CD4-positive, alpha-beta T cell (primary cell): ENCODE results near the gene FCN1. TPM values are rescaled to one million over a fixed set of nuclear protein-coding genes. Genes with fewer than 3 reads are reported as not detected.

Experiments
- ATAC-seq: fragments of 200-7000 bp; cut with Tn5 transposase; one replicate; pipeline ENCODE4 v1.10.0; 2022; ENCODE audit warnings: mild to moderate bottlenecking; ENCODE audit not compliant: poor library complexity
- CTCF ChIA-PET: fragments of 350-600 bp; sonication (Branson Sonifier 250); formaldehyde crosslinking; loops from one replicate; lab custom pipeline; 2021; ENCODE audit warnings: antibody characterized with exemption, inconsistent platforms; lab: Charles Lee
- POLR2A ChIA-PET: fragments of 350-600 bp; sonication (Branson Sonifier 250); formaldehyde crosslinking; loops from one replicate; lab custom pipeline; 2021; ENCODE audit warnings: antibody characterized with exemption, inconsistent platforms; lab: Charles Lee
- DNase-seq, 14 experiments: peaks; one replicate each; pipeline ENCODE4 v3.0.0-alpha.2; 2013 to 2020; ENCODE audit warnings: mixed read lengths in 2 of 14
- H3K27ac ChIP-seq, 2 donors: one replicate each; pipeline versions ENCODE4 v1.5.1 to v1.7.0; 2013; ENCODE audit warnings: low read length in 2 of 2, low read depth in 1 of 2, mild to moderate bottlenecking in 1 of 2
- H3K27me3 ChIP-seq, 2 experiments: 1 replicate in 1 of 2; 2 replicates in 1 of 2; pipeline versions ENCODE4 v1.6.1 to v1.7.0; 2013; ENCODE audit warnings: low read length in 2 of 2, control low read depth in 1 of 2, mild to moderate bottlenecking in 1 of 2, moderate library complexity in 1 of 2; ENCODE audit not compliant: insufficient read depth in 2 of 2, control insufficient read depth in 1 of 2
- H3K36me3 ChIP-seq: one replicate; pipeline ENCODE4 v1.6.1; 2013; ENCODE audit warnings: low read length, control low read depth; ENCODE audit not compliant: insufficient read depth
- H3K4me1 ChIP-seq: one replicate; pipeline ENCODE4 v1.6.1; 2013; ENCODE audit warnings: low read length, control low read depth; ENCODE audit not compliant: insufficient read depth
- H3K4me3 ChIP-seq: one replicate; pipeline ENCODE4 v1.5.1; 2013; ENCODE audit warnings: mild to moderate bottlenecking, low read length, moderate library complexity
- H3K9me3 ChIP-seq, 2 experiments: 1 replicate in 1 of 2; 2 replicates in 1 of 2; pipeline versions ENCODE4 v1.6.1 to v1.7.0; 2013; ENCODE audit warnings: low read length in 2 of 2, mild to moderate bottlenecking in 2 of 2, control low read depth in 1 of 2, moderate library complexity in 1 of 2; ENCODE audit not compliant: control insufficient read depth in 1 of 2, insufficient read depth in 1 of 2
- H3K27ac Mint-ChIP-seq: one replicate; pipeline ENCODE4 v1.8.0; 2020; ENCODE audit warnings: mixed read lengths
- H3K27me3 Mint-ChIP-seq: one replicate; pipeline ENCODE4 v1.8.0; 2021; ENCODE audit warnings: mixed read lengths
- H3K36me3 Mint-ChIP-seq: one replicate; pipeline ENCODE4 v1.8.0; 2021; ENCODE audit warnings: low read depth, mixed read lengths
- H3K4me1 Mint-ChIP-seq: one replicate; pipeline ENCODE4 v1.8.0; 2021; ENCODE audit warnings: low read depth, mixed read lengths
- H3K4me3 Mint-ChIP-seq: one replicate; pipeline ENCODE4 v1.8.0; 2020; ENCODE audit warnings: mild to moderate bottlenecking, mixed read lengths
- H3K9me3 Mint-ChIP-seq: one replicate; pipeline ENCODE4 v1.8.0; 2020; ENCODE audit warnings: mixed read lengths
- CTCF ChIP-seq: fragments of 200-600 bp; IDR thresholded peaks from one replicate; pipeline ENCODE4 v1.8.0; 2022; ENCODE audit warnings: antibody characterized with exemption, mild to moderate bottlenecking
- intact Hi-C, 2 experiments: fragments of 100-400 bp; cut with DNase I in 1 of 2; cut with micrococcal nuclease in 1 of 2; formaldehyde crosslinking; loops; one replicate each; pipeline versions ENCODE4 v1.15.1 to v1.9.0; 2023 to 2025; cut with DNase I, micrococcal nuclease
- total RNA-seq, 174 experiments: library from RNA in 2 of 174; stranded (reverse) in 2 of 174; gene quantifications; one replicate each; pipeline ENCODE4 v1.2.3 and lab custom pipeline; 2021 to 2026

The FCN1 gene
- total RNA-seq, 2 experiments from 2014 or later, result 9.9 to 10.5 TPM

DNA sequence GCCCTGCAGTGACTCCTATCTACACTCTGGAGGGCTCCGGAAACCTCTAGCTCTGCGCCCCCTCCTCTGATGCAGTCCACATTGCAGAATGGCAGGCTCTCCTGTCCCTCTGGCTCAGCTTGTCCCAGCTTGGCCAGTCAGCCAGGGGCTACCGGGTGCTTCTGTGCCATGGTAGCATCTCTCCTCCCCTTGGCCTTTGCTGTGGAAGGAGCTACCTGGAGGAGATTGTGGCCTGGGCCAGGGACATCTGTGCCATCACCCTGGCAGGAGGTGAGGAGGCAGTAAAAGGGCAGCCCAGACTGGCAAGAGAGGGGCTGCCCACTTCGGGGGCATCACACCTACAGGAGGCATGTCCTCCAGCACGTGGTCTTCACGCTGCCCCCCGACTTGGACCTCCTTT lies 38.1 kb upstream of the FCN1 start:
- Mint-ChIP-seq H3K27ac (no peak overlapping the region), H3K36me3 (no peaks in the 10 kb centered on the region), H3K27me3 (peaks cover 4% of the 10 kb centered on the region), H3K4me1 (no peaks in the 10 kb centered on the region), H3K9me3 (no peaks in the 10 kb centered on the region), H3K4me3 (no peak overlapping the region)
- Histone ChIP-seq H3K27ac (no peak overlapping the region), H3K27me3 (peaks cover 0 to 3% of the 10 kb centered on the region in 2 experiments), H3K36me3 (no peaks in the 10 kb centered on the region), H3K4me1 (no peaks in the 10 kb centered on the region), H3K9me3 (peaks cover 0 to 11% of the 10 kb centered on the region in 2 experiments), H3K4me3 (no peak overlapping the region)
- intact Hi-C loops, result no loop called here
- DNase-seq (peak in 1 of 14 experiments; percentile 8), ATAC-seq (no peak)
- TF ChIP-seq CTCF, result no peak
- ChIA-PET CTCF (no interaction called here), POLR2A (no interaction called here)

DNA sequence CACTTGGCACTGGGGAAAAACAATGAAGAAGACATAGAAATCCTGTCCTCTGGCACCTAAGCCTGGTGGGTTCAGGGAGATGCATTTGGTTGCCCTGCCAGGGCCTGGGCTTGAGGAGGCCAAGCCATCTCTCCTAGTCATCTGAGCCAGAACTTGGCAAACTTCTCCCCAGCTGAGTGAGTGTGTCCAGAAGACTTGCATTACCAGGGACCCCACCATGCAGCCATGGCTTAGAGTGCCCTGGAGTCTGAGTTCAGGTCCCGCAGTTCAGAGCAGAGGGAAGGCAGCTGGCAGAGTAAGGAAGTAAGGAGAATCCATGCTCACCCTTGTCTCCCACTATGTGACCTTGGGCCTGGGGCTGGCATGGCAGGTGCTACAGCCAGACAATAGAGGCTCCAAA lies 37.4 kb upstream of the FCN1 start:
- no peaks in the 10 kb centered on the region for H3K9me3 Mint-ChIP-seq
- intact Hi-C loops, result no loop called here
- peaks cover 4% of the 10 kb centered on the region for H3K27me3 Mint-ChIP-seq
- no peak for TF ChIP-seq CTCF
- no peak overlapping the region for H3K4me3 ChIP-seq
- ChIA-PET CTCF (no interaction called here), POLR2A (no interaction called here)
- no peak for ATAC-seq
- peaks cover 0 to 3% of the 10 kb centered on the region in 2 experiments for H3K27me3 ChIP-seq
- no peaks in the 10 kb centered on the region for H3K4me1 ChIP-seq
- H3K4me3 Mint-ChIP-seq, result no peak overlapping the region
- no peak overlapping the region for H3K27ac ChIP-seq
- H3K36me3 ChIP-seq, result no peaks in the 10 kb centered on the region
- no peak overlapping the region for H3K27ac Mint-ChIP-seq
- no peaks in the 10 kb centered on the region for H3K4me1 Mint-ChIP-seq
- peaks cover 0 to 15% of the 10 kb centered on the region in 2 experiments for H3K9me3 ChIP-seq
- DNase-seq, result peak in 1 of 14 experiments; percentile 17
- no peaks in the 10 kb centered on the region for H3K36me3 Mint-ChIP-seq

GRCh38 chr9:134951994-134952393 lies 34.3 kb upstream of the FCN1 start:
- no peaks in the 10 kb centered on the region for H3K27me3 ChIP-seq
- Mint-ChIP-seq H3K36me3 (no peaks in the 10 kb centered on the region), H3K27me3 (peaks cover 4% of the 10 kb centered on the region), H3K27ac (no peak overlapping the region), H3K4me1 (no peaks in the 10 kb centered on the region), H3K9me3 (no peaks in the 10 kb centered on the region), H3K4me3 (no peak overlapping the region)
- no peak overlapping the region for H3K27ac ChIP-seq
- no peak for TF ChIP-seq CTCF
- no peak overlapping the region for H3K4me3 ChIP-seq
- ChIA-PET CTCF (no interaction called here), POLR2A (no interaction called here)
- H3K9me3 ChIP-seq, result peaks cover 0 to 15% of the 10 kb centered on the region in 2 experiments
- no peaks in the 10 kb centered on the region for H3K36me3 ChIP-seq
- DNase-seq (no peak), ATAC-seq (no peak)
- H3K4me1 ChIP-seq, result no peaks in the 10 kb centered on the region
- intact Hi-C loops, result no loop called here
